GM19324 (cell line): Measurements from ENCODE around the gene SYCE1.
"Not testable (repeated sequence)": the region's sequence is repeated elsewhere in the genome, so short reads cannot be mapped to it uniquely, and the experiment has no call there.

ENCODE experiments used
- ATAC-seq: cut with Tn5 transposase; IDR thresholded peaks from one replicate; pipeline ENCODE4 v1.9.1; 2021; ENCODE audit warnings: mild to moderate bottlenecking, moderate library complexity; ENCODE audit not compliant: unreplicated experiment, low FRiP score

The SYCE1 gene

DNA sequence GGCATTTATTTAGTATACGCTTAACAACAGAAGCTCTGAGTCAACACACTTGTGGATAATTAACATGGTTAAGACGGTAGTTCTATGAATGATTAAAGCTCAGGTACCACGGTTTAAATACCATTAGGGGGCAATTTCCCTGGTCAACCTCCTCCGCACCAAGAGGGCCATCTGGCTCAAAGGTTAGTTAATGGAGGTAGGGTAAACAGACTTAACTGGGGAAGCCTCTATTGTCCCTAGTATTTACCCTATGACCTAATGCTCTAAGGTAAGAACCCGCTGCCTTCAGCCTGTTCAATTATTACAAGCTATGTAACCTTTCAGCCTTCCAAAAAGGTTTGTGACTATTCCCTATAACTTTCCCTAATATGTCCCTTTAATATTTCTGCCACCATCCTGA, 46.9 kb downstream of the SYCE1 start:
- ATAC-seq, result not testable (repeated sequence)

DNA sequence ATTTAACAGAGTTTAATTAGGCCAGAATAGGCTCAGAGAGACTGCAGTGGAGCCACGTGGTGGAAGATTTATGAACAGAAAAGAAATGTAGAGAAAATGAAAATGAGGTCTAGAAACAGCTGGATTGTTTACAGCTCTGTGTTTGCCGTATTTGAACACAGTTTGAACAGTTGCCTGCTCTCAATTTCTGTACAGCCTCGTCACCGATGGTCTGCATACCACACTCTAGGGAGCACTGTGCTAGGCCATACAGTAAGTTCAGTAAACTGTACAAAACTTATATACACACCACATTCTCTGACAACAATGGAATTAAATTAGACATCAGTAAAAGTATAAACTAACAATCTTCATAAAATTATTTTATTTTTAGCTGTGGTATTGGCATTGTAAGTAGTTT, 49.3 kb downstream of the SYCE1 start:
- no peak for ATAC-seq

DNA sequence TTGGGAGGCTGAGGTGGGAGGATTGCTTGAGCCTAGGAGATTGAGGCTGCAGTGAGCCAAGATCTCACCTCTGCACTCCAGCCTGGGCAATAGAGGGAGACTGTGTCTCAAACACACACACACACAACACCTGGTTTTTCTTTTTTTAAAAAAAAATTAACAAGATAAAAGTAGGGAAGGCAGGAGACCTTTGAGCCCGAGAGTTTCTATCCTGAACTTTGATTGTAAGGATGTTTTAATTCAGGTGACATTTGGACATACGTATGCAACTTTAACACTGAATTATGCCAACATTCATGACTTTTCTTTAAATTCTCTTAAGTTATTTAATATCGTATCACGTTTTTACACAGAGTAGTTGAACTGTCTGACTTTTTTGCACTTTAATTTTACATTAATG, 49.9 kb downstream of the SYCE1 start:
- no peak for ATAC-seq

DNA sequence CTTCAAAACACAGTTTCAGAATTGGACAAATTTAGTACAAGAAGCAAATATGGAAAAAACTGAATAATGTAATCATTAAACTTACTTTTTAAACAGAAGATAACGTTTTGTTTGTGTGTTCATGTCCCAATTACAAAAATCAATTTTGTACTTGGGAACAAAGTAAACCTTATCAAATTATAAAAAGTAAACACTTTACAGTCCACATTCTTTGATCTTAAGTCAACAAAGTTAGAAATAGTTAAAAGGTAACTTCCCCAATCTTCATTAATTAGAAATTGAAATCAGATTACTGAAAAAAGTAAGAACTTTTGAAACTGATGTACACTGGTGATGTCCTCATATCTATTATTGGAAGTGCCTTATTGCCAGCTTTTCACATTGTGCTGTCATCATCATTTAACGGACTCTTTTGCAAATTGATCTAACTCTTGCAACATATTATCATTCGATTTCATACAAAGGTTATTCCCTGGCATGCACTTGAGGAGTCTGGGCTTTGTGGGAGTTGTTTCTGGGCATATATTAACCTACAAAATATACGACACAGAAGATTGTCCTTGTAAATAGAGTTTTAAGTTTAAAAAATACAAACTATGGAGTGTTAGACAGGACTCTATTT, 53.4 kb downstream of the SYCE1 start:
- ATAC-seq, result no peak

DNA sequence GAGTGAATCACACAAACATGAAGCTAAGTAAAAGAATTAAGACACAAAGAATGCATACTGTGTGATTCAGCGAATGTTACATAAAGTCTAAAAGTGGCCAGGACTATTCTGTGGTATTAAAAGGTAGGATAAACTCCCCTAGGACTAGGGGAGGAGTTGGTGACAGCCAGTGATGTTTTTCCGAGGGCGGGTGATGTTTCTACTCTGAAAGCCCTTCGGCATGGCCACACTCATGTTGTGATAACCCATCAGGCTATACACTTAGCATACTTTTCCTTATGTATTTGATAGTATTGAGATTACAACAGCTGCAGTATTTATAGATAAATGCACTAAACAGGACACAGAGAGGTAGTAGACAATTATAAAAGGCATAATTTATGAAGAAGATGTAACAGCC, 54.0 kb downstream of the SYCE1 start:
- no peak for ATAC-seq

DNA sequence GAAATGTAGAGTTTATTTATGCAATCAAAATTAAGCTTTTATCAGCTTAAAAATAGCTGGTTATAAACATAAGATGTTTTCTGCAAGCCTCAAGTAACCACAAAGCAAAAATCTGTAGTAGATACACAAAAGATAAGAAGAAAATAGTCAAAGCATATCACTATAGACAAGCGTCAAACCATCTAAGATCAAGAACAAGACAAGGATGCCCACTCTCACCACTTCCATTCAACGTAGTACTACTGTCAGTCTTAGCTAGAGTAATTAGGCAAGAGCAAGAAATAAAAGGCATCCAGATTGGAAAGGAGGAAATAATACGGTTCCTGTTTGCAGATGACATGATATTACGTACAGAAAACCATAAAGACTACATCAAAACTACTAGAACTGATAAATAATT, 55.7 kb downstream of the SYCE1 start:
- no peak for ATAC-seq
